Posterior cingulate gyrus (tissue), 11 donors: ENCODE measurements around the gene ELMO1.
A peak's percentile ranks its signal among the peaks of the same experiment; 100 is the strongest.

Experiments used
- DNase-seq, 10 donors: peaks; one replicate each; pipeline versions ENCODE4 v3.0.0 to v3.0.0-alpha.2; 2020 to 2021; ENCODE audit warnings: mixed read lengths in 3 of 10
- intact Hi-C: fragments of 100-400 bp; cut with DNase I; formaldehyde crosslinking; loops from one replicate; pipeline ENCODE4 v1.15.1; 2023

The ELMO1 gene

GRCh38 chr7:37438906-37439652, 9.6 kb downstream of the ELMO1 start:
- no peak for DNase-seq
- intact Hi-C loops = no loop called here

GRCh38 chr7:37435156-37435855, 13.4 kb downstream of the ELMO1 start:
- intact Hi-C loops = no loop called here
- DNase-seq = no peak

- intact Hi-C loops = no loop called here
- no peak for DNase-seq
Measured at GRCh38 chr7:37434529-37434928, 14.1 kb downstream of the ELMO1 start.

GRCh38 chr7:37433166-37433565, 15.5 kb downstream of the ELMO1 start:
- intact Hi-C loops = no loop called here
- no peak for DNase-seq

- intact Hi-C loops = no loop called here
- DNase-seq = no peak
Measured at GRCh38 chr7:37432281-37432920, 16.3 kb downstream of the ELMO1 start.

GRCh38 chr7:37431413-37431812, 17.3 kb downstream of the ELMO1 start:
- intact Hi-C loops = no loop called here
- no peak for DNase-seq

- intact Hi-C loops = no loop called here
- DNase-seq = no peak
Measured at GRCh38 chr7:37430640-37431039, 18.0 kb downstream of the ELMO1 start.

- intact Hi-C loops = no loop called here
- DNase-seq = peak in 1 of 10 donors; percentile 66
Measured at GRCh38 chr7:37430171-37430570, 18.5 kb downstream of the ELMO1 start.

GRCh38 chr7:37429435-37429791, 19.3 kb downstream of the ELMO1 start:
- DNase-seq = no peak
- intact Hi-C loops = no loop called here

- DNase-seq = no peak
- intact Hi-C loops = no loop called here
Measured at GRCh38 chr7:37428681-37429434, 19.8 kb downstream of the ELMO1 start.

- no peak for DNase-seq
- intact Hi-C loops = no loop called here
Measured at GRCh38 chr7:37427276-37427940, 21.3 kb downstream of the ELMO1 start.

GRCh38 chr7:37425498-37425897, 23.2 kb downstream of the ELMO1 start:
- intact Hi-C loops = no loop called here
- no peak for DNase-seq

GRCh38 chr7:37424995-37425394, 23.7 kb downstream of the ELMO1 start:
- DNase-seq = no peak
- intact Hi-C loops = no loop called here

GRCh38 chr7:37424521-37424920, 24.1 kb downstream of the ELMO1 start:
- DNase-seq = no peak
- intact Hi-C loops = no loop called here

- DNase-seq = no peak
- intact Hi-C loops = no loop called here
Measured at GRCh38 chr7:37421861-37422500, 26.7 kb downstream of the ELMO1 start.

- no peak for DNase-seq
- intact Hi-C loops = no loop called here
Measured at GRCh38 chr7:37420946-37421695, 27.5 kb downstream of the ELMO1 start.

- DNase-seq = no peak
- intact Hi-C loops = no loop called here
Measured at GRCh38 chr7:37419496-37419895, 29.2 kb downstream of the ELMO1 start.

GRCh38 chr7:37418381-37418780, 30.3 kb downstream of the ELMO1 start:
- DNase-seq = no peak
- intact Hi-C loops = no loop called here

GRCh38 chr7:37417107-37417474, 31.6 kb downstream of the ELMO1 start:
- intact Hi-C loops = no loop called here
- DNase-seq = no peak
